NCI-H2081 (cell line): Measurements from ENCODE around the gene MYB.

Experiments
- DNase-seq, 2 experiments: peaks; one replicate each; lab custom pipeline; 2025; lab: John Stamatoyannopoulos, UW

The MYB gene

GRCh38 chr6:135251498-135252441 is 70.7 kb downstream of the MYB start:
- peak in 1 of 2 experiments; percentile 9 for DNase-seq

- no peak for DNase-seq
Observed at GRCh38 chr6:135254471-135254870, 73.4 kb downstream of the MYB start.

GRCh38 chr6:135256866-135257265 is 75.8 kb downstream of the MYB start:
- DNase-seq = no peak

- DNase-seq = no peak
Observed at GRCh38 chr6:135257631-135258405, 76.7 kb downstream of the MYB start.

- DNase-seq = no peak
Observed at GRCh38 chr6:135258970-135259369, 77.9 kb downstream of the MYB start.

- no peak for DNase-seq
Observed at GRCh38 chr6:135260612-135261011, 79.5 kb downstream of the MYB start.

- no peak for DNase-seq
Observed at GRCh38 chr6:135261872-135262725, 81.0 kb downstream of the MYB start.

- no peak for DNase-seq
Observed at GRCh38 chr6:135265278-135265677, 84.2 kb downstream of the MYB start.

GRCh38 chr6:135266675-135267074 is 85.6 kb downstream of the MYB start:
- peak in 1 of 2 experiments; percentile 56 for DNase-seq

- peak in 1 of 2 experiments; percentile 77 for DNase-seq
Observed at GRCh38 chr6:135267085-135267484, 86.0 kb downstream of the MYB start.

GRCh38 chr6:135268263-135268662 is 87.2 kb downstream of the MYB start:
- no peak for DNase-seq

GRCh38 chr6:135268740-135269139 is 87.6 kb downstream of the MYB start:
- no peak for DNase-seq
